ENCODE results near the gene PTDSS2.

PTDSS2 gene

DNA sequence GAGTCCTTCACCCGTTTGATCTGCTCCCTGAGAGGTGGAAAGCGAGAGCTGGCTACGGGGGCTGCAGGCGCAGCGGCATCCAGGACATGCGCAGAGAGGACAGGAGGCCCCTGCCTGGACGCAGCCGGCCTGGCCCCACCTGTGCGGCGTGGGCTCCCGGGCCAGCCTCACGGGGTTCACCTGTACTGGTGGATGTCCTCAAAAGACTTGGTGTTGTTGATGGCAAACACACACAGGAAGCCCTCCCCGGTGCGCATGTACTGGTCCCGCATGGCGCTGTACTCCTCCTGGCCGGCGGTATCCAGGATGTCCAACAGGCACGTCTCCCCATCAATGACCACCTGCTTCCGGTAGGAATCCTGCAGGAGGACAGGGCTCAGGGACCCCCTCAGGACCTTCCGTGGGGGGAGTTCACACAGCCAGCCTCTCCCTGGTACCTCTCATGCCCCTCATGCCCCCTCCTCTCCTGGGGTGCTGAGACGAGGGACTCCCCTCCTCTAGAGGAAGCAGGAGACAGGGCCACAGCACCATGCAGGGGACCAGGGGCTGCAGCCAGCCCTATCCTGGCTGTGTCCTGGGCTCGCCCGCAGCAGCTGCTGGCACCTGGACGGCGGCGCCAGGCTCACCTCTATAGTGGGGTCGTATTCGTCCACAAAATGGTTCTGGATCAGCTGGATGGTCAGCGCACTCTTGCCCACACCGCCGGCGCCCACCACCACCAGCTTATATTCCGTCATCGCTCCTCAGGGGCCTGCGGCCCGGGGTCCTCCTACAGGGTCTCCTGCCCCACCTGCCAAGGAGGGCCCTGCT is 83.7 kb downstream of the PTDSS2 start:
- DNase-seq, result no peak

DNA sequence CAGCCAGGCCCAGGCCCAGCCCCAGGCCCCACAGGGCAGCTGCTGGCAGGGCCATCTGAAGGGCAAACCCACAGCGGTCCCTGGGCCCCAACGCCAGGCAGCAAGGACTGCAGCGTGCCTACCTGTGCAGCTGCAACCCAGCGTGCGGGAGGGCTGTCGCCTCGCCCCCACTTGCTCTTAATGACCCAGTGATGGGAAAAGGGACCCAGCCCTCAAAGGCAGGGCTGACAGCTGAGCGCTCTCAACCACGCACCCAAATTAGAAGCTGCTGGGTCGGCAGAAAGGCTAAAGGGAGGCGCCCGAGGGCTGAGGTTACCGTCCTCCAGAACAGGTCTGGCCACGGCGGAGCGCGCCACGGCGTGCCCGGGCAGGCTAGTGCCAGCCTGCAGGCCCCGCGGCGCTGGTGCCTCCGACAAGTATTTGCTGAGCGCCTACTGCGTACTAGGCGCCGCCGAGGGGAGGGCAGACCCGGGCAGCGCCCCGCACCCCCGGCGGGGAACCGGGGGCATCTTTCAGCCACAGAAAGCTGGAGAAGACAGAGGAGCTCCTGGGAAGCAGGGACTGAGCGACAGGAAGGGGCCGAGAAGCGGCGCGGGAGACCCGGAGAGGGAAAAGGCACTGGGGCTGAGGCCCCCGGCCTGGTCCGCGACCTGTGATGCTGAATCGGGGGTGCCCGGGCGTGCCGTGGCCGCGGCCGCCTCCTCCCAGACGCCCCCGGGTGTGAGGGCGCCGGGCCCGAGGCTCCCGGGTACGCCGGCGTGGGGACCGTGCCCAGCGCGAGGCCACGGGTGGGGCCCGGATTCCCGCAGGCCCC is 84.5 kb downstream of the PTDSS2 start:
- DNase-seq, result peak in 2 of 6 experiments; percentile 31 to 32

DNA sequence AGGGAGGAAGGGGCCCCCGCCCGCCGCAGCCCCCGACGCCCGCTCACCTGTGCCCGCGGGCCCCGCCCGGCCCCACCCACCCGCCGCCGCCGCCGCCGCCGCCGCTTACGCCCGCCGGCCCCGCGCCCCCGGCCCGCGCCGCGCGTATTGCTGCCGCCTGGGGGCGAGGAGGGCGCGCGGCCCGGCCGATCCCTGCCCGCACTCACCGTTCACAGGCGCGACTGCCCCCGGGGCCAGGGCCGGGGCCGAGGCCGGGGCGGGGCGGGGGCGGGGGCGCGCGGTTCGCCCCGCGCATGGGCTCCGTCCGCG is 85.1 kb downstream of the PTDSS2 start:
- no peak for DNase-seq

DNA sequence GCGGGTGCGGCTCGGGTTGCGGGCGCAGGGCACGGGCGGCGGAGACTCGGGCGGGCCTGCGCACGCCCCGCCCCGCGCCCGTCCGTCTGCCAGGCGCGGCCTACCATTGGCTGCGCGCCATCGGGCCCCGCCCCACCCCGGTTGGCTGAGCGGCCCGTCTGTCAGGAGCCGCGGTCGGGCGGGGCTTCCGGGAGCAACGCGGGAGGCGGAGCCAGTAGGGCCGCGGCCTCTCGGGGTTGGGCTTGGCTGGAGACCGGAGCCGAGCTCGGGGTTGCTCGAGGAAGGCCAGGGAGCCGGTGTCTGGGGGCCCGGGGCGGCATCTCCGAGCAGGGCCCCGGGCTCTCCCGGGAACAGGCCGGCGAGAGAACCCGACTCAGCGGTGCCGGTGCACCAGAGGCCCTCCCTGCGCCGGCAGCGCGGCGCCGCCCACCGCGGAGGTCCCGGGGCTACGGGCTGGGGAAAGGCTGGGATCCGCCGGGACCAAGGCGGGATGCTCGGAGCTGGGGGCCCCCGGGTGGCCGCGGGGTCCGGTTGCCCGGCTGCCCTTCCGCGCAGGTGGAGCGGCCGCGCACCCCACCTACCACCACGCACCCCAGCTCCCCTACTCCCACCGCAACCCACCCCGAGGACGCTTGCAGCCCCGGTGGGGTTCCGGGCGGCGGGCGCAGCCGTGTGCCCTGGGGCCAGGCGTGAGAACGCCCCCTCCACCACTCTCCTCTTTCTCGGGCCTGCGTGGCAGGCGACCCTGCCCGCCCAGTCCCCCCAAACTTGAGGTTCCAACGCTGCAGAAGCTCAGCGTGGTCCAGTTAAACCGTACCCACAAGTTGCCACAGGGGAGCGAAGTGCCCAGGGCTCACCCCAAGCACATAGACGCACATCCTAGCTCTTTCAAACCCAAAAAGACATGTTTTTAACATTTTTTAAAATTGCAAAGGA is 85.7 kb downstream of the PTDSS2 start, which contains the start of gene HRAS:
Gene HRAS (minus strand): TSS at position 58 of the 936 bp plus-strand sequence.
- peak; percentile 88 to 96 (median 92) for DNase-seq

DNA sequence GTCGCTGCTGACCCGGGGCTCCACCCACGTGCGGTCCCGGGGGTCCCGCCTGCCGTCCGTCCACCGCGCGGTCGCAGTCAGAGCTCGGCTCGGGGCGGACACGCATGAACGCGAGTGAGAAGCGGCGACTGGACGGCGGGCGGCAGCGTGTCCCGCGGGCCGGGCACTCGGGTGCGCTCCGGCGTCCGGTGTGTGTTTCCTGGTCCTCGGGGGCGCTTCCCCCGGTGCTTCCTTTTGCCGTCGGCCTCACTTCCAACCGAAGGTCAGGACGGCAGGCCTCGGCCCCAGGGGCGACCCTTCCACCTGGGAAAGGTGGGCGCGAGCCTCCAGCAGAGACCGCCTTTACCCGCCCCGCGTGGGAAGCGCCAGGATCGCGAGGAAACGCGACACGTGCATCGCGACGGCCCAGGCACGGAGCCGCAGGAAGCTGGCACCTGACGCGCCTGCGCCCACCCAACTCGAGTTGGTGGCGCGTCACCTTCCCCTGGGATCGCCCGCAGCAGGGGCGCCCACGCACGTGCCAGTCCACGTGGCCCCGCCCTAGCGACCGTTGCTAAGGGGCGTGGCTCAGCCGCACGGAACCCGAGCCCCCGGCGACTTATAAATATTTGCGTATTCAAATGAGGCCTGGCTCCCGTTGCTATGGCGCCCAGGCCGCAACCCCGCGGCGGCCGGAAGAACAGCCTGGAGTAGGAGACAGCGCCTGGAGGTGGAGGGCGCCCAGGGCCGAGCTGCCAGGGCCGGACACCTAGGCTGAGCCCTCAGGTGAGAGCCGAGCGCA is 87.0 kb downstream of the PTDSS2 start, which contains the start of gene LRRC56:
Gene LRRC56 (plus strand): TSS at position 687 of the 781 bp plus-strand sequence. CDS start 3,158 bp downstream, outside the sequence.
- peak; percentile 69 to 87 (median 76) for DNase-seq

DNA sequence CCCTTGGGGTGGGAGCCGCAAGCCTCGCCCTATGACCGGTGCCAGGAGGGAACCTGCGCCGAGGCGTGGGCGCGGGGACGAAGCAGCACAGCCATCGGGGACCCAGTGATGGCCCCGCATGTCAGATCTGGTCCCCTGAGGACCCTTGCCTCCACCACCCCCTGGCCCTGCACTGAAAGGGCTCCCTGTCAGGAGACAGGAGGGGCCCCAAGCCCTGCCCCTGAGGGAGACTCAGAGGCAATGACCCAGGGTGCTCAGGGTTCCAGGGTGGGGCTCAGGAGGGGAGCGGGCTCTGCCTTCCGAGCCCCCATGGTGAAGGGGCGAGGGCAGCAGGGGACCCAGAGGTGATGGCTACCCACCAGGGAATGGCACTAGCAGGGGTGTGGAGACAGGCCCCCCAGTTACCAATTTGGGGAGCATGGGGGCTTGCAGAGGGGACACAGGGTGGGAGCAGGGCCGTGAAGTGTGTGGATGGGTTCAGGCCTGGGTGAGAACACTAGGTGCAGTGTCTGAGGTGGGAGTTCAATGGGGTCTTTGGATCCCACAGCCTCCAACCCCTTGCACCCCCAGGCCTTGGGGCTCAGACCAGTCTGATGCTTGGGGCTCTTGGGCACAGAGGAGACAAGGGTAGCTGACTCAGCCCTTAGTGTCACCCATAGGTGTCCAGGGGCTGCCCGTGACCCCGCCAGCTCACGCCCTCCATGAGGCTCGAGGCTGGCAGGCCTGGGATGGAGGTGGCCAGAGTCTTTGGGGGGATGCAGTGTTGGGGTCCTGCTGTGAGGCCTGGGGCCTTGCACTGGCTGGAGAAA is 87.7 kb downstream of the PTDSS2 start:
- no peak for DNase-seq

DNA sequence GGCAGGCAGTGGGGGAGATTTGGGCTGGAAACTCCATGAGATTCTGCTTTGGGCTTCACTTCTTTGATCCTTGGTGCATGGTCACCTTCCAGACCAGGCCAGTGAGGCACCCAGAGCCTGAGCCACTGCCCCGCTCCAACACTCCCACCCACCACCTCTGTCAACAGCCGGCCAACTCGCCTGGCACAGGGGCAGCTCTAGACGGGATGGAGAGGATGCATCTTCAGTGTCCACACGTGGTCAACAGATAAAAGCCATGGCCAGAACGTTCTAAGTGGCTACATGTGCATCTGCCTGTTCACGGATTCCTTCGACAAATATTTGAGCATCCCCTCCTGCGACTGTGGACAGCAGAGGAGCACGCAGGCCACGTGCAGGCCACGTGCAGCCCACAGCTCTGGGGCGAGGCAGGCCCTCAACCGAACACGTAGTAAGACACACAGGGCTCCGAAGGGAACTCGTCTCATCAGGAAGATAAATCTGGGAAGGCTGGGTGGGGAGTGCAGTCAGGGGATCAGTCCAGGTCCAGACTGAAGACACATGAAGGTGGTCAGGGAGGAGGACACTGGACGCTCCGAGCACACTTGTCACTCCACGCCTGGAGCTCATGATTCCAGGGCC is 88.5 kb downstream of the PTDSS2 start:
- no peak for DNase-seq

DNA sequence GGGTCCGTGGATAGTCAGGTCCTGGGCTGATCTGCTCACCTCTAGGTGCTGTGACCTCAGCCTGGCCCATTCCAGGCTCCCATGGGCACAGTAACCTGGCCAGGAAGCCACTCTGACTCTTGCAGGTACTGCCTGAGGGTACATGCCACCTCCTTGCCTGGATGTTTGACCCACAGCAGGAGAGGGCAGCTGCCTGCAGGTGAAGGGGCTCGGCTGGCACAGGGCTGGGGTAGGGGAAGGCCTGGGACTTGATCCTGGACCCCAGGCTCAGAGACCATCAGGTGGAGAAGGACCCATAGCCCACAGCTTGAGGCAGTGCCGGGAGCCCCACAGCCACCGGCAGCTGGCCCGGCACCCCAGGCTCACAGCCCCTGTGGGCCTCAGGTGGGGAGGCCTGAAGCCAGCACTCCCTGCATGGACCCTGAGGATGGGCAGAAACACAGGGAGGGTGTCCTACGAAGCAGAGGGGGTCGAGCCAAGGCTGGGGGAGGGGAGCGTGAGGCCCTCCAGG is 89.9 kb downstream of the PTDSS2 start:
- DNase-seq, result no peak
